Thoracic aorta (tissue), 2 donors: ENCODE data around the gene MYL7. TPM values are rescaled to one million over a fixed set of nuclear protein-coding genes. Genes with fewer than 3 reads are reported as not detected.

Experiments used
- ATAC-seq: fragments of 150-250 bp; one replicate; pipeline ENCODE4 v1.8.0; 2017; ENCODE audit warnings: low read depth; ENCODE audit not compliant: insufficient number of reproducible peaks, low FRiP score
- DNase-seq: peaks from one replicate; pipeline ENCODE4 v3.0.0-alpha.2; 2020; ENCODE audit warnings: low spot score
- H3K27ac ChIP-seq, 2 donors: fragments of 200-600 bp; sonication (generic); 1 replicate in 1 of 2; 2 replicates in 1 of 2; pipeline ENCODE4 v1.5.1; 2016; ENCODE audit warnings: mild to moderate bottlenecking in 2 of 2, moderate library complexity in 2 of 2
- H3K27me3 ChIP-seq: fragments of 200-600 bp; sonication (generic); replicated peaks from 2 replicates; pipeline ENCODE4 v1.6.0; 2016; ENCODE audit warnings: mild to moderate bottlenecking; ENCODE audit not compliant: insufficient read depth
- H3K36me3 ChIP-seq: fragments of 200-600 bp; sonication (generic); one replicate; pipeline ENCODE4 v1.5.1; 2016
- H3K4me1 ChIP-seq, 2 donors: fragments of 200-600 bp; sonication (generic); 1 replicate in 1 of 2; 2 replicates in 1 of 2; pipeline versions ENCODE4 v1.5.1 to v1.6.0; 2016; ENCODE audit warnings: low read depth in 2 of 2, mild to moderate bottlenecking in 1 of 2; ENCODE audit not compliant: control insufficient read depth in 1 of 2
- H3K4me3 ChIP-seq: fragments of 200-600 bp; sonication (generic); 2 replicates; pipeline ENCODE4 v1.5.1; 2016; ENCODE audit warnings: mild to moderate bottlenecking
- H3K9me3 ChIP-seq: fragments of 200-600 bp; sonication (generic); 2 replicates; pipeline ENCODE4 v1.5.1; 2016
- CTCF ChIP-seq: fragments of 200-600 bp; sonication (generic); IDR thresholded peaks from one replicate; pipeline ENCODE4 v1.5.1; 2019; ENCODE audit warnings: antibody characterized with exemption
- total RNA-seq, 2 donors: library from RNA; depleted of rRNA; stranded (reverse); fragments of >200 nt; gene quantifications; one replicate each; pipeline versions ENCODE4 v1.1.0 to v1.2.3, GENCODE V29; 2016

The MYL7 gene
- total RNA-seq, 2 donors from 2014 or later: not detected

- no peaks in the 10 kb centered on the region for H3K9me3 ChIP-seq
- ATAC-seq (no peak), DNase-seq (no peak)
- no peaks in the 10 kb centered on the region for H3K27me3 ChIP-seq
- H3K27ac ChIP-seq: peak overlapping the region; percentile 99 to 100
- H3K4me1 ChIP-seq: peaks cover 30 to 82% of the 10 kb centered on the region in 2 donors
- no peak for TF ChIP-seq CTCF
- H3K4me3 ChIP-seq: no peak overlapping the region
- H3K36me3 ChIP-seq: peaks cover 64% of the 10 kb centered on the region
These were observed 32.1 kb downstream of the MYL7 start for GRCh38 chr7:44108768-44109750.

- H3K4me1 ChIP-seq: peaks cover 30 to 84% of the 10 kb centered on the region in 2 donors
- H3K4me3 ChIP-seq: peak overlapping the region; percentile 78
- ATAC-seq (no peak), DNase-seq (no peak)
- no peak for TF ChIP-seq CTCF
- no peaks in the 10 kb centered on the region for H3K27me3 ChIP-seq
- H3K27ac ChIP-seq: peak overlapping the region; percentile 99 to 100
- no peaks in the 10 kb centered on the region for H3K9me3 ChIP-seq
- H3K36me3 ChIP-seq: peaks cover 57% of the 10 kb centered on the region
These were observed 33.0 kb downstream of the MYL7 start for GRCh38 chr7:44107961-44108767.

GRCh38 chr7:44107116-44107960 lies 33.8 kb downstream of the MYL7 start:
- H3K4me1 ChIP-seq: peaks cover 37 to 84% of the 10 kb centered on the region in 2 donors
- ATAC-seq (no peak), DNase-seq (no peak)
- H3K36me3 ChIP-seq: peaks cover 49% of the 10 kb centered on the region
- no peaks in the 10 kb centered on the region for H3K9me3 ChIP-seq
- TF ChIP-seq CTCF: no peak
- no peaks in the 10 kb centered on the region for H3K27me3 ChIP-seq
- peak overlapping the region; percentile 78 for H3K4me3 ChIP-seq
- peak overlapping the region; percentile 99 to 100 for H3K27ac ChIP-seq

- no peak for TF ChIP-seq CTCF
- Histone ChIP-seq H3K27ac (peak overlapping the region; percentile 99 to 100), H3K4me3 (peak overlapping the region; percentile 78), H3K9me3 (no peaks in the 10 kb centered on the region), H3K4me1 (peaks cover 43 to 84% of the 10 kb centered on the region in 2 donors), H3K27me3 (no peaks in the 10 kb centered on the region), H3K36me3 (peaks cover 41% of the 10 kb centered on the region)
- no peak for DNase-seq
- ATAC-seq: no peak
These were observed 34.6 kb downstream of the MYL7 start for GRCh38 chr7:44106311-44107065.
